ENCODE data around the gene HLA-DRB5. TPM values are rescaled to one million over a fixed set of nuclear protein-coding genes. Genes with fewer than 3 reads are reported as not detected.
"Not testable (repeated sequence)": the region's sequence is repeated elsewhere in the genome, so short reads cannot be mapped to it uniquely, and the experiment has no call there.

Gene HLA-DRB5
- total RNA-seq, 1 donor from 2014 or later = 12.6 TPM

DNA sequence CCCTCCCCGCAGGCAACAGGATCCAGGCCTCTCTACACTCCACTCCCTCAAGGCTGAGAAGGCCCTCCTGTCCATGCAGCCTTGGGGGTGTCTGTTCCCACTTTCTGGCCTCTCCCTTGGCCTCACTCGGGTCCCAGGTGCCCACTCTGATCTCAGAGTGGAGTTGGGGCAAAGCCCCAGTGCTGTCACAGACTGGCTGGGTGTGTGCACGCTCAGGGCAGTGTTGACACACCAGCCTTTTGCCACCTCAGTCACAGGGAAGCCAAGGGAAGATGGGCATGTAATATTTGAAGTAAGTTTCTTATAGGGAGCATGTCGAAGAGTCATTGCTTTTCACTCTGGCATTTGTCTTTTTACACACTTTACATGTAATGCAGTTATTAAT lies 45.5 kb downstream of the HLA-DRB5 start:
- Mint-ChIP-seq H3K27me3 (ENCODE audit: low read depth) (peaks cover 30% of the 10 kb centered on the region), H3K4me1 (ENCODE audit: low read depth) (peaks cover 1% of the 10 kb centered on the region), H3K9me3 (no peaks in the 10 kb centered on the region), H3K27ac (no peak overlapping the region), H3K36me3 (ENCODE audit: low read depth) (no peaks in the 10 kb centered on the region), H3K4me3 (ENCODE audit: low read depth) (no peak overlapping the region)
- DNase-seq (ENCODE audit: low spot score) = no peak
- intact Hi-C loops (cut with micrococcal nuclease) = no loop called here

DNA sequence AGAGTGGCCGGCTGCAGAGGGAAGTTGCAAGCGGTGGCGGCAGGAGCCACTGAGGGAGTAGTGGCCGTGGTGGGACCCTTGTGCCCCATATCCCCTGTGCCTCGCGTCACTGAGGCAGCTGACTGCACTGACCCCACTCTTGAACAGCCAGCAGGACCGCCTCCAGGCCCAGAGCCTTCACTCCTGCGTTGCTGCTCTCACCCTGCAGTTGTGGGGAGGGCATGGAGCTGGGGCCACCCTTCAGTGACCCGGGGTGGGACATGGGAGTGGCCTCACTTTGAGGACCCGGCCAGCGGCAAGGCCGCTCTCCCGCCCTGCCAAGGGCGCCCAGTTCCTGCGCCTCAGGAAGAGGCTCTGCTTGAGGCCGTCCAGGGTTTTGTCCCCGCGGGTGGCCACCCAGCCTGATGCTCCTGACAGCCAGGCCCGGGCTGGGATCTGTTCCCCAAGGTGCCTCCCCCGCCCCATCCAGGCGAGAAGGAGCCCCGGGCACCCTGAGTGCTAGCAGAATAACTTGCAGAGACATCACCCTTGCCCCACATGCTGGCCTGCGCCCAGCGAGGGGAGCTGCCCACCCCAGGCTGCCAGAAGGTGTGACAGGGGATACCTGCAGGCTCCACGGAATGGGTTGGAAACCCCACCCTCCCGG lies 46.0 kb downstream of the HLA-DRB5 start:
- Mint-ChIP-seq H3K4me3 (ENCODE audit: low read depth) (no peak overlapping the region), H3K36me3 (ENCODE audit: low read depth) (no peaks in the 10 kb centered on the region), H3K4me1 (ENCODE audit: low read depth) (peaks cover 1% of the 10 kb centered on the region), H3K27ac (no peak overlapping the region), H3K9me3 (no peaks in the 10 kb centered on the region), H3K27me3 (ENCODE audit: low read depth) (peaks cover 30% of the 10 kb centered on the region)
- intact Hi-C loops (cut with micrococcal nuclease) = loop anchor here (2.0 kb wide), 1 partner anchor 49 kb away; no protein-coding TSS in a partner anchor
- DNase-seq (ENCODE audit: low spot score) = no peak

DNA sequence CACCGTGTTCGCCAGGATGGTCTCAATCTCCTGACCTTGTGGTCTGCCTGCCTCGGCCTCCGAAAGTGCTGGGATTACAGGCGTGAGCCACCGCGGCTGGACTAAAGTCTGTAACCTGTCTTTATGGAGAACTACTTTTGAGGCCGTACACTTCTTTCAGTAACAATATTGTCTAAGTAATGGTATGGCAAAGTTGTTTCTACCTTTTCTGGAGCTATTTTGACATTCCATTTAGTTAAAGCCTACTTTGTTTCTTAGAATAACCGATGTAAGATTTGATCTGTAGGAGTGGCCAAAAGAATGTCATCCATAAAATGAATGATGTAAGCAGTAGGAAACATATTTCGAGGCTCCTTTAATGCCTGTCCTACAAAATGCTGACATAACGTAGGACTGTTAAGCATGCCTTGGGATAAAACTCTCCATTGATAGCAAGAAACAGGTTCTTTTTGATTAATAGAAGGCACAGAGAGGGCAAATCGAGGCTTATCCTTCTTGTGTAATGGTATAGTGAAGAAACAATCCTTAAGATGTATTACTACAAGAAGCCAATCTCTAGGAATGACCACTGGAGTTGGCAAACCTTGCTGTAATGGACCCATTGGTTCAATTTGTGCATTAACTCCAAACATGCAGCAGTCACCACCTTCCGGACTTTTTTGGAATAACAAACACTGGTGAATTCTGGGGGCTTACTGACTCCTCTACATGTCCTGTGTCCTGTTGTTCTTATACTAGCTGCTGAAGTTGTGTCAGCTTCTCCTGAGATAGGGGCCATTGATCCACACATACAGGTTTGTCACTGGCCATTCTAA lies 54.5 kb downstream of the HLA-DRB5 start:
- peaks cover 18% of the 10 kb centered on the region for H3K27me3 Mint-ChIP-seq (ENCODE audit: low read depth)
- peaks cover 3% of the 10 kb centered on the region for H3K4me1 Mint-ChIP-seq (ENCODE audit: low read depth)
- no peak overlapping the region for H3K27ac Mint-ChIP-seq
- no peaks in the 10 kb centered on the region for H3K36me3 Mint-ChIP-seq (ENCODE audit: low read depth)
- no peaks in the 10 kb centered on the region for H3K9me3 Mint-ChIP-seq
- no peak overlapping the region for H3K4me3 Mint-ChIP-seq (ENCODE audit: low read depth)
- intact Hi-C loops (cut with micrococcal nuclease) = no loop called here
- no peak for DNase-seq (ENCODE audit: low spot score)

DNA sequence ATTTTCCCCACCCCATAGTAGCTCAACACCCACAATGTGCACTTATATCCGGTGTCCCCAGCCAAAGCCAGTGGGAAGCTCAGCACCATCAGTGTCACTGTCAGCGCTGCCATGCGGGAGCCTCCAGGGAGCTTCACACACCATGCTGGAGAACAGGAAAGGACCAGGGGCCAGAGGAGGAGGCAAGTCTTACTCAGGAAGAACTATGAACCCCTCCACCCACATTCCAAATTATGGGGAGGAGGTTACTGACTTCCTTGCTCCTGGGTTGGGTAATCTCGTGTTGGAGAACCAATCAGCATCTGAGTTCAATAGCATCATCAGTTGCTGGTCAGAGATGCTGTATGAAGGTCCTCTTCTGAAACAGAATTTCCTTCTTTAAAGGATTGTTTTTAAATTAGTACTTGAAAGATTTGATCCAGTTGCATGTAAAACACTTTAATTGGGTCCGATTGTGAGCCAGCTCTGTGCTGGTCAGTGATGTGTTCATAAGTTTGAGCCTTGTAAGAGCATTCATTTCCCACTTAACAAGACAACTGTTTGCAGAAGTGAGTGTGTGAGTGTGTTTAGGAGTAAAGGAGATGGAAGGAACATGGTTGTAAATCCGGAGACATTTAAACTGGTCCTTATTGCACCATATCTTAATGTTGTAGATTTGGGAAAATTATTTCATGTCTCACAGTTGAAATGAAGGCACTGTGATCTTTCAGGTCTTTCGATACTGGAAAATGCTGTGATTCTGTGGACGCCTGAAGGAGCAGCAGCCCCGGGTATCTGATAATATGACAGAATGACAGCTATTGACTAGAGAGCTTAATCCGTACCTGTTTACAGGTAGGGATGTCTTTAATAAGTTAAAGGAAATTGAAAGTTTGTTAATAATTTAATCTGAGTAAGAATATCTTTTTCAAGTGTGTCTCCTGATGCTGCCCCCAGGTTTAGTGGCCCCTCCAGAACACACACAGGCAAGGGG lies 56.4 kb downstream of the HLA-DRB5 start:
- H3K4me1 Mint-ChIP-seq (ENCODE audit: low read depth); H3K36me3 Mint-ChIP-seq (ENCODE audit: low read depth); DNase-seq (ENCODE audit: low spot score); H3K27ac Mint-ChIP-seq; intact Hi-C loops (cut with micrococcal nuclease); H3K9me3 Mint-ChIP-seq; H3K4me3 Mint-ChIP-seq (ENCODE audit: low read depth): not testable (repeated sequence)
- peaks cover 14% of the 10 kb centered on the region for H3K27me3 Mint-ChIP-seq (ENCODE audit: low read depth)

DNA sequence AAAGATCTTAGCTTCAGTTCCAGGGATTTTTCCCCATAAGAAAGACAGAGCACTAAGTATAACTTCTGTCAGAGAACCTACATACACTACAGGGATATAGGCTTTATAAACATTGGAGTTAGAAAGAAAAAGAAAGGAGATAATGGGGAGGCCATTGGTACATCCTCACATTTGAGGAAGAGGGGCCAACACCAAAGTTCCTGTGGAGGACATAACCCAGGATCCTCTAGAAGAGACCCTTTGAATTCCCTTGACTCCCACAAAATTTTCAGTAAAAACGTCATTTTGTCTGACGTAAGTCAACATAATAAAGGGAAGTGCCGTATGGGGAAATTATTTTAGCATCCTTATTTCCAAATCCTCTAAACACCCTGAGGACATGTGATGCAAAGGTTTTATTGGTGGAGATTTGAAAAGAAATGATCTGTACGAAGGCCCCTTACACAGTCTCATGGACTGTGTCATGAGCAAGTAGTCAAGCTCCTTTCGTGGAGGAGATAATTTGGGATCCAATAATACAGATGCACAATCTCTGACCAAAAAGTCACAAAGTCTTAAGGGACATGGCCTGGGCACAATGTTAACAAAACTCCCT lies 57.2 kb downstream of the HLA-DRB5 start:
- Mint-ChIP-seq H3K27ac (no peak overlapping the region), H3K36me3 (ENCODE audit: low read depth) (no peaks in the 10 kb centered on the region), H3K4me1 (ENCODE audit: low read depth) (peaks cover 2% of the 10 kb centered on the region), H3K9me3 (no peaks in the 10 kb centered on the region), H3K27me3 (ENCODE audit: low read depth) (peaks cover 14% of the 10 kb centered on the region), H3K4me3 (ENCODE audit: low read depth) (no peak overlapping the region)
- DNase-seq (ENCODE audit: low spot score) = no peak
- intact Hi-C loops (cut with micrococcal nuclease) = no loop called here

DNA sequence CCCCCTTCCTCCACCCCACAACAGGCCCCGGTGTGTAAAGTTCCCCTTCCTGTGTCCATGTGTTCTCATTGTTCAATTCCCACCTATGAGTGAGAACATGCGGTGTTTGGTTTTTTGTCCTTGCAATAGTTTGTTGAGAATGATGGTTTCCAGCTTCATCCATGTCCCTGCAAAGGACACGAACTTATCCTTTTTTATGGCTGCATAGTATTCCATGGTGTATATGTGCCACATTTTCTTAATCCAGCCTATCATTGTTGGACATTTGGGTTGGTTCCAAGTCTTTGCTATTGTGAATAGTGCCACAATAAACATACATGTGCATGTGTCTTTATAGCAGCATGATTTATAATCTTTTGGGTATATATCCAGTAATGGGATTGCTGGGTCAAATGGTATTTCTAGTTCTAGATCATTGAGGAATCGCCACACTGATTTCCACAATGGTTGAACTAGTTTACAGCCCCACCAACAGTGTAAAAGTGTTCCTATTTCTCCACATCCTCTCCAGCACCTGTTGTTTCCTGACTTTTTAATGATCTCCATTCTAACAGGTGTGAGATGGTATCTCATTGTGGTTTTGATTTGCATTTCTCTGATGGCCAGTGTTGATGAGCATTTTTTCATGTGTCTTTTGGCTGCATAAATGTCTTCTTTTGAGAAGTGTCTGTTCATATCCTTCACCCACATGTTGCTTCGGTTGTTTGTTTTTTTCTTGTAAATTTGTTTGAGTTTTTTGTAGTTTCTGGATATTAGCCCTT lies 62.2 kb downstream of the HLA-DRB5 start:
- H3K36me3 Mint-ChIP-seq (ENCODE audit: low read depth); H3K27ac Mint-ChIP-seq: not testable (repeated sequence)

More for the DNA sequence above, 62.2 kb downstream of the HLA-DRB5 start:
- H3K27me3 Mint-ChIP-seq (ENCODE audit: low read depth) = peaks cover 21% of the 10 kb centered on the region
- H3K4me1 Mint-ChIP-seq (ENCODE audit: low read depth); DNase-seq (ENCODE audit: low spot score); H3K4me3 Mint-ChIP-seq (ENCODE audit: low read depth); H3K9me3 Mint-ChIP-seq; intact Hi-C loops (cut with micrococcal nuclease): not testable (repeated sequence)

Other genes starting within 250 kb of the HLA-DRB5 start
- gene TSBP1, start 158.4 kb downstream of the HLA-DRB5 start, total RNA-seq = not detected in 2 replicates
- gene BTNL2, start 123.1 kb downstream of the HLA-DRB5 start, total RNA-seq = not detected in 2 replicates
- 20.8 and 23.7 TPM in 2 replicates for gene HLA-DRA, start 90.4 kb downstream of the HLA-DRB5 start, total RNA-seq
- 22.9 and 27.2 TPM in 2 replicates for gene HLA-DRB1, start 59.6 kb upstream of the HLA-DRB5 start, total RNA-seq
- 5.0 and 6.3 TPM in 2 replicates for gene HLA-DQA1, start 107.1 kb upstream of the HLA-DRB5 start, total RNA-seq
- gene HLA-DQB1, start 136.4 kb upstream of the HLA-DRB5 start, total RNA-seq = 1.6 and 2.7 TPM in 2 replicates
- 1.0 and 1.7 TPM in 2 replicates for gene HLA-DQA2, start 211.1 kb upstream of the HLA-DRB5 start, total RNA-seq
- 0.25 and 0.30 TPM in 2 replicates for gene HLA-DQB2, start 233.2 kb upstream of the HLA-DRB5 start, total RNA-seq

Data from activated T-helper 2 cell treated with anti-CD3 and anti-CD28 coated beads, Interferon-gamma antibody, Interleukin-2, Interleukin-4, amounts not matched to agents 10 μg/mL and 5 μg/mL and 100 μg/mL, durations not matched to agents 14 hours and 24 hours and 36 hours (primary cell).